ENCODE measurements around the gene KIF17. TPM values are rescaled to one million over a fixed set of nuclear protein-coding genes. Genes with fewer than 3 reads are reported as not detected.

Gene KIF17
- total and polyA plus RNA-seq, 2 of the 8 experiments (the other 6 are each of a cell fraction or from before 2014, with no cell fraction given) = 6.9 to 10.4 TPM

DNA sequence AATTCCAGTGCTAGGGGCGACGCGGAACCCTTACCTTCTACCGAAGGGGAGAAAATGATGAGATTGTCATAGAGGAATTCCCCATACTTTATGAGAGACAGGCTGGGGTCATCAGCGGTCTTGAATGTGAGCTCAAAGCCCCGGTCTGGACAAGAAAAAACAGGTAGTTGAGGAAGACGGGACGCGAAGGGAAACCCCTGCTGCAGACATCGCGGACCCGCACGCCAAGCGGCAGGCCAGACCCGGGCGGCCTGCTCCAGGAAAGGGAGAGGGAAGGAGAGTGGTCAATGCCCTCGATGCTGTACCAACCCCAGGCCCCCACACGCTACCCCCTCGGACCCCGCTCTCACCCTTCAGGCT lies 57.0 kb downstream of the KIF17 start:
- H3K27me3 ChIP-seq (replicated peaks in 1 of 4; ENCODE audit: control insufficient read depth in 3 of 4, extremely low read depth in 1 of 4, insufficient read depth in 3 of 4, low read length in 3 of 4) = no peaks in the 10 kb centered on the region
- peak overlapping the region; percentile 75 to 89 for H3K4me2 ChIP-seq (ENCODE audit: insufficient read depth in 1 of 2, low read depth in 2 of 2, low read length in 2 of 2)
- peaks cover 4 to 15% of the 10 kb centered on the region in 2 experiments for H4K20me1 ChIP-seq (replicated peaks in 1 of 2; ENCODE audit: control insufficient read depth in 1 of 2, insufficient read depth in 2 of 2, low read length in 2 of 2)
- peak overlapping the region; percentile 49 for H3K56ac ChIP-seq (replicated peaks; ENCODE audit: insufficient read length, low read depth, low read length)
- ChIA-PET CTCF (ENCODE audit: partially characterized antibody) (interaction anchor here (1.1 to 2.2 kb wide), 3 partner anchors 27 to 75 kb away, joined by 3 to 8 read pairs (median 7); partner anchors contain the start of gene PINK1), POLR2A (ENCODE audit: partially characterized antibody) (interaction anchor here (0.9 to 1.8 kb wide), 8 partner anchors 9 to 138 kb away, joined by 3 to 5 read pairs (median 4); partner anchors contain the start of genes FAM43B and HP1BP3)
- DNase-seq (ENCODE audit: low read depth in 1 of 2, low spot score in 2 of 2) (no peak), FAIRE-seq (no peak)
- no peaks in the 10 kb centered on the region for H3K9me3 ChIP-seq (ENCODE audit: insufficient read depth in 2 of 2, low read depth in 1 of 2, low read length in 1 of 2)
- no peak overlapping the region for H3K14ac ChIP-seq (ENCODE audit: insufficient read length)
- peaks cover 12% of the 10 kb centered on the region for H3K23me2 ChIP-seq (ENCODE audit: low read depth, low read length)
- H2AK5ac ChIP-seq (ENCODE audit: low read depth, low read length) = no peak overlapping the region
- peak overlapping the region; percentile 66 for H3K4ac ChIP-seq (replicated peaks; ENCODE audit: insufficient read length, low read depth, low read length)
- H2BK15ac ChIP-seq (ENCODE audit: low read length) = no peak overlapping the region
- peak overlapping the region; percentile 71 for H4K5ac ChIP-seq (ENCODE audit: insufficient read length, low read depth, low read length)
- peak overlapping the region; percentile 88 to 95 (median 91) for H3K4me3 ChIP-seq (ENCODE audit: extremely low read depth in 1 of 4, insufficient read depth in 2 of 4, low read depth in 3 of 4, low read length in 4 of 4)
- H3K27ac ChIP-seq (ENCODE audit: low read depth, low read length) = peak overlapping the region; percentile 64
- H2BK120ac ChIP-seq (replicated peaks; ENCODE audit: low read depth, low read length) = no peak overlapping the region
- H3K9ac ChIP-seq (replicated peaks in 1 of 4; ENCODE audit: extremely low read depth in 1 of 4, low read depth in 3 of 4, low read length in 3 of 4) = peak overlapping the region; percentile 82 to 90 (median 84)
- peak overlapping the region; percentile 83 for H2BK5ac ChIP-seq (ENCODE audit: low read depth, low read length)
- H3K79me2 ChIP-seq (ENCODE audit: control insufficient read depth in 1 of 2, insufficient read depth in 2 of 2, low read length in 2 of 2) = peaks cover 9 to 49% of the 10 kb centered on the region in 2 experiments
- 1% methylated on average over 20 of the region's 20 CpGs; no CpG with 5 or more reads in 1 of the 2 experiments for WGBS, 2 experiments (ENCODE audit: extremely low coverage in 1 of 2, insufficient coverage in 1 of 2, insufficient read length in 1 of 2, insufficient replicate concordance in 2 of 2, low coverage in 1 of 2, low lambda C conversion rate in 2 of 2, missing lambda C conversion rate in 1 of 2)
- no peak overlapping the region for H2BK12ac ChIP-seq (ENCODE audit: low read depth, low read length)
- H3K79me1 ChIP-seq (ENCODE audit: low read depth, low read length) = peaks cover 7% of the 10 kb centered on the region
- H3K23ac ChIP-seq (ENCODE audit: insufficient read length) = no peak overlapping the region
- H3K36me3 ChIP-seq (ENCODE audit: control insufficient read depth in 2 of 4, insufficient read depth in 4 of 4, low read length in 3 of 4) = peaks cover 9 to 25% (median 17%) of the 10 kb centered on the region in 4 experiments; a peak in 7 of 8 replicates
- H2BK20ac ChIP-seq (ENCODE audit: low read length) = no peak overlapping the region
- peak overlapping the region; percentile 95 for H3K18ac ChIP-seq (ENCODE audit: extremely low read depth, low read length)
- H3K4me1 ChIP-seq (replicated peaks in 1 of 4; ENCODE audit: control insufficient read depth in 3 of 4, insufficient read depth in 4 of 4, low read length in 3 of 4) = peaks cover 0 to 9% (median 4%) of the 10 kb centered on the region in 4 experiments; a peak in 4 of 7 replicates
- H4K8ac ChIP-seq (ENCODE audit: extremely low read depth, insufficient read depth, low read length) = peak overlapping the region; percentile 92; the same call in 1 of the 2 replicates
- H4K91ac ChIP-seq (replicated peaks; ENCODE audit: insufficient read length, low read length) = peak overlapping the region; percentile 82
- H2AFZ ChIP-seq (ENCODE audit: low read length) = 0 out of 2 replicates have a peak overlapping the region, but pooled peaks have one; percentile 54
- TF ChIP-seq SIN3A (conservative IDR thresholded peaks at IDR 0.05 in 1 of 2, IDR thresholded peaks at IDR 0.05 in 1 of 2; ENCODE audit: low read depth in 1 of 2, low read length in 2 of 2) (no peak), ASH2L (IDR thresholded peaks at IDR 0.05; ENCODE audit: low read length) (no peak), CHD1 (IDR thresholded peaks at IDR 0.05; ENCODE audit: low read depth, low read length) (no peak), JUN (IDR thresholded peaks at IDR 0.05; ENCODE audit: low read depth, low read length) (no peak), CBX5 (IDR thresholded peaks at IDR 0.05; ENCODE audit: low read depth, low read length) (no peak), SRF (IDR thresholded peaks at IDR 0.05; ENCODE audit: low read depth, low read length) (no peak), KDM5A (IDR thresholded peaks at IDR 0.05; ENCODE audit: low read length) (no peak), RBBP5 (IDR thresholded peaks at IDR 0.05; ENCODE audit: borderline replicate concordance, low read depth, low read length) (no peak), CEBPB (IDR thresholded peaks at IDR 0.05; ENCODE audit: low read depth, low read length) (no peak), GTF2F1 (IDR thresholded peaks at IDR 0.05; ENCODE audit: borderline replicate concordance, low read depth, low read length) (no peak), SIX5 (IDR thresholded peaks at IDR 0.05; ENCODE audit: low read depth, low read length) (no peak), TBP (IDR thresholded peaks at IDR 0.05; ENCODE audit: low read depth, low read length) (no peak)
- TF ChIP-seq, protein P1, sequence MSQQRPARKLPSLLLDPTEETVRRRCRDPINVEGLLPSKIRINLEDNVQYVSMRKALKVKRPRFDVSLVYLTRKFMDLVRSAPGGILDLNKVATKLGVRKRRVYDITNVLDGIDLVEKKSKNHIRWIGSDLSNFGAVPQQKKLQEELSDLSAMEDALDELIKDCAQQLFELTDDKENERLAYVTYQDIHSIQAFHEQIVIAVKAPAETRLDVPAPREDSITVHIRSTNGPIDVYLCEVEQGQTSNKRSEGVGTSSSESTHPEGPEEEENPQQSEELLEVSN (IDR thresholded peaks at IDR 0.05) = no peak
